ENCODE data around the gene MED27. TPM values are rescaled to one million over a fixed set of nuclear protein-coding genes. Genes with fewer than 3 reads are reported as not detected.

MED27 gene
- total and polyA plus RNA-seq, 2 of the 8 experiments (the other 6 are each of a cell fraction or from before 2014, with no cell fraction given): 29.9 to 56.5 TPM

- Histone ChIP-seq H2BK120ac (replicated peaks; ENCODE audit: low read depth, low read length) (no peak overlapping the region), H4K8ac (ENCODE audit: extremely low read depth, insufficient read depth, low read length) (no peak overlapping the region), H4K20me1 (replicated peaks in 1 of 2; ENCODE audit: control insufficient read depth in 1 of 2, insufficient read depth in 2 of 2, low read length in 2 of 2) (no peaks in the 10 kb centered on the region), H2AK5ac (ENCODE audit: low read depth, low read length) (no peak overlapping the region), H3K36me3 (ENCODE audit: control insufficient read depth in 2 of 4, insufficient read depth in 4 of 4, low read length in 3 of 4) (no peaks in the 10 kb centered on the region), H3K14ac (ENCODE audit: insufficient read length) (no peak overlapping the region), H4K91ac (replicated peaks; ENCODE audit: insufficient read length, low read length) (no peak overlapping the region), H3K4me2 (ENCODE audit: insufficient read depth in 1 of 2, low read depth in 2 of 2, low read length in 2 of 2) (no peak overlapping the region), H3K9me3 (ENCODE audit: insufficient read depth in 2 of 2, low read depth in 1 of 2, low read length in 1 of 2) (no peaks in the 10 kb centered on the region), H3K9ac (replicated peaks in 1 of 4; ENCODE audit: extremely low read depth in 1 of 4, low read depth in 3 of 4, low read length in 3 of 4) (no peak overlapping the region), H3K23me2 (ENCODE audit: low read depth, low read length) (no peaks in the 10 kb centered on the region), H3K56ac (replicated peaks; ENCODE audit: insufficient read length, low read depth, low read length) (no peak overlapping the region), H2AFZ (ENCODE audit: low read length) (no peak overlapping the region), H3K4me1 (replicated peaks in 1 of 4; ENCODE audit: control insufficient read depth in 3 of 4, insufficient read depth in 4 of 4, low read length in 3 of 4) (peaks cover 0 to 3% (median 0%) of the 10 kb centered on the region in 4 experiments; a peak in 1 of 7 replicates), H2BK5ac (ENCODE audit: low read depth, low read length) (no peak overlapping the region), H2BK20ac (ENCODE audit: low read length) (no peak overlapping the region), H3K79me2 (ENCODE audit: control insufficient read depth in 1 of 2, insufficient read depth in 2 of 2, low read length in 2 of 2) (no peaks in the 10 kb centered on the region), H3K27ac (ENCODE audit: low read depth, low read length) (no peak overlapping the region), H3K4me3 (ENCODE audit: extremely low read depth in 1 of 4, insufficient read depth in 2 of 4, low read depth in 3 of 4, low read length in 4 of 4) (no peak overlapping the region), H3K18ac (ENCODE audit: extremely low read depth, low read length) (no peak overlapping the region), H4K5ac (ENCODE audit: insufficient read length, low read depth, low read length) (no peak overlapping the region), H3K4ac (replicated peaks; ENCODE audit: insufficient read length, low read depth, low read length) (no peak overlapping the region), H3K79me1 (ENCODE audit: low read depth, low read length) (no peaks in the 10 kb centered on the region), H2BK12ac (ENCODE audit: low read depth, low read length) (no peak overlapping the region), H3K23ac (ENCODE audit: insufficient read length) (no peak overlapping the region), H2BK15ac (ENCODE audit: low read length) (no peak overlapping the region), H3K27me3 (replicated peaks in 1 of 4; ENCODE audit: control insufficient read depth in 3 of 4, extremely low read depth in 1 of 4, insufficient read depth in 3 of 4, low read length in 3 of 4) (no peaks in the 10 kb centered on the region)
- DNase-seq (ENCODE audit: low read depth in 1 of 2, low spot score in 2 of 2) (no peak), FAIRE-seq (no peak)
- ChIA-PET POLR2A (ENCODE audit: partially characterized antibody) (no interaction called here), CTCF (ENCODE audit: partially characterized antibody) (interaction anchor here (0.9 to 4.6 kb wide), 7 partner anchors 10 to 293 kb away, joined by 3 to 25 read pairs (median 3); no protein-coding TSS in a partner anchor)
- WGBS, 2 experiments (ENCODE audit: extremely low coverage in 1 of 2, insufficient coverage in 1 of 2, insufficient read length in 1 of 2, insufficient replicate concordance in 2 of 2, low coverage in 1 of 2, low lambda C conversion rate in 2 of 2, missing lambda C conversion rate in 1 of 2): 92% methylated on average over 12 of the region's 12 CpGs; no CpG with 5 or more reads in 1 of the 2 experiments
- TF ChIP-seq NRF1 (IDR thresholded peaks at IDR 0.05; ENCODE audit: low read depth, low read length): no peak
- no peak for TF ChIP-seq MAX (IDR thresholded peaks at IDR 0.05)
- TF ChIP-seq SP4 (IDR thresholded peaks at IDR 0.05; ENCODE audit: low read length): no peak
- TF ChIP-seq CBX8 (IDR thresholded peaks at IDR 0.05; ENCODE audit: borderline replicate concordance, low read depth, low read length): no peak
- no peak for TF ChIP-seq SIRT6 (IDR thresholded peaks at IDR 0.05; ENCODE audit: low read length)
- TF ChIP-seq NANOG (IDR thresholded peaks at IDR 0.05; ENCODE audit: insufficient read depth, low read depth, low read length, poor library complexity, severe bottlenecking): no peak
- no peak for TF ChIP-seq CEBPB (IDR thresholded peaks at IDR 0.05; ENCODE audit: low read depth, low read length)
- no peak for TF ChIP-seq RAD21 (IDR thresholded peaks at IDR 0.05 in 1 of 2, conservative IDR thresholded peaks at IDR 0.05 in 1 of 2; ENCODE audit: low read depth in 2 of 2, low read length in 2 of 2)
- TF ChIP-seq RNF2 (IDR thresholded peaks at IDR 0.05; ENCODE audit: borderline replicate concordance, low read depth, low read length, missing control alignments, poor library complexity, severe bottlenecking): no peak
Measured at GRCh38 chr9:131874916-131875670, 204.6 kb downstream of the MED27 start.
